K562 (cell line): Measurements from ENCODE around the gene LAP3. TPM values are rescaled to one million over a fixed set of nuclear protein-coding genes. Genes with fewer than 3 reads are reported as not detected.

ENCODE experiments used
- ATAC-seq: fragments of 200-7000 bp; cut with Tn5 transposase; 3 replicates; pipeline ENCODE4 v1.9.1; 2020; ENCODE audit warnings: moderate library complexity
- BruUV-seq: library from RNA; stranded (reverse); fragments of 400-500 nt; replicated peaks from 2 replicates; lab custom pipeline; 2021; lab: Mats Ljungman, UMichigan
- CTCF ChIA-PET: fragments of 300-600 bp; formaldehyde crosslinking; extraction: SDS; loops from one replicate; lab custom pipeline; 2021; ENCODE audit warnings: low intra/inter-chr PET ratio; lab: Yijun Ruan, JAX
- POLR2A ChIA-PET: fragments of 300-600, 350-650 bp; sonication (Branson Sonifier 250); formaldehyde crosslinking; extraction: SDS; loops from one replicate; lab custom pipeline; 2021; ENCODE audit warnings: antibody characterized with exemption, inconsistent platforms; lab: Yijun Ruan, JAX
- DNase-seq, 4 experiments: peaks; one replicate each; pipeline versions ENCODE4 v3.0.0 to v3.0.0-alpha.2; 2011 to 2018; ENCODE audit warnings: low spot score in 3 of 4, mixed read lengths in 3 of 4; ENCODE audit errors: extremely low read depth in 1 of 4
- FAIRE-seq: peaks from 2 replicates; lab custom pipeline; 2011; peaks lifted over from hg19 to GRCh38; lab: Jason Lieb, UNC
- H2AFZ ChIP-seq: 2 replicates; pipeline ENCODE4 v1.6.0; 2011; ENCODE audit warnings: low read depth, low read length, control low read depth, inconsistent platforms
- H3K27ac ChIP-seq: fragments of 200-600 bp; 3 replicates; pipeline ENCODE4 v1.8.0; 2011; ENCODE audit warnings: low read depth, mild to moderate bottlenecking, control low read depth, inconsistent platforms, low read length, moderate library complexity, mixed read lengths; ENCODE audit errors: extremely low read depth
- H3K27me3 ChIP-seq, 2 experiments: fragments of 300-600 bp in 1 of 2; 2 replicates in 1 of 2; 3 replicates in 1 of 2; pipeline versions ENCODE4 v1.6.0 to v1.8.0; 2011; ENCODE audit warnings: inconsistent platforms in 2 of 2, low read length in 2 of 2, mild to moderate bottlenecking in 1 of 2, mixed read lengths in 1 of 2, moderate library complexity in 1 of 2; ENCODE audit not compliant: control insufficient read depth in 2 of 2, insufficient read depth in 2 of 2
- H3K36me3 ChIP-seq: fragments of 300-600 bp; 3 replicates; pipeline ENCODE4 v1.8.0; 2011; ENCODE audit warnings: mild to moderate bottlenecking, low read length, inconsistent platforms; ENCODE audit not compliant: control insufficient read depth, insufficient read depth
- H3K4me1 ChIP-seq, 2 experiments: fragments of 200-600 bp in 1 of 2; replicated peaks in 1 of 2; 2 replicates in 1 of 2; 3 replicates in 1 of 2; pipeline versions ENCODE4 v1.5.1 to v1.8.0; 2011; ENCODE audit warnings: inconsistent platforms in 2 of 2, low read length in 2 of 2, mild to moderate bottlenecking in 1 of 2, mixed read lengths in 1 of 2, moderate library complexity in 1 of 2; ENCODE audit not compliant: control insufficient read depth in 2 of 2, insufficient read depth in 2 of 2
- H3K4me2 ChIP-seq: 2 replicates; pipeline ENCODE4 v1.6.1; 2011; ENCODE audit warnings: low read length, control low read depth, inconsistent platforms, mixed read lengths; ENCODE audit not compliant: insufficient read depth
- H3K4me3 ChIP-seq: fragments of 200-600 bp; sonication (generic), shearing (Covaris generic); 2 replicates; pipeline ENCODE4 v1.5.1; 2016; ENCODE audit warnings: control low read depth, inconsistent platforms
- H3K79me2 ChIP-seq: fragments of 200-600 bp; 3 replicates; pipeline ENCODE4 v1.8.0; 2011; ENCODE audit warnings: low read length, inconsistent platforms; ENCODE audit not compliant: control insufficient read depth, insufficient read depth
- H3K9ac ChIP-seq, 2 experiments: 2 replicates each; pipeline versions ENCODE4 v1.6.0 to v1.6.1; 2011; ENCODE audit warnings: low read depth in 2 of 2, low read length in 2 of 2, control low read depth in 1 of 2, inconsistent platforms in 1 of 2, mild to moderate bottlenecking in 1 of 2, mixed read lengths in 1 of 2; ENCODE audit not compliant: insufficient read depth in 1 of 2
- H3K9me1 ChIP-seq: one replicate; pipeline ENCODE4 v1.6.0; 2011; ENCODE audit warnings: inconsistent platforms, mild to moderate bottlenecking, low read length, moderate library complexity; ENCODE audit not compliant: control insufficient read depth, insufficient read depth
- H3K9me3 ChIP-seq: replicated peaks from 2 replicates; pipeline ENCODE4 v1.5.1; 2011; ENCODE audit warnings: low read depth, low read length, inconsistent platforms; ENCODE audit not compliant: control insufficient read depth, insufficient read depth
- H4K20me1 ChIP-seq: replicated peaks from 2 replicates; pipeline ENCODE4 v1.6.1; 2011; ENCODE audit warnings: low read length, inconsistent platforms, mixed read lengths; ENCODE audit not compliant: control insufficient read depth, insufficient read depth
- BACH1 ChIP-seq: fragments of 200-800 bp; sonication (Bioruptor generic); IDR thresholded peaks from 2 replicates; pipeline ENCODE4 v1.6.1; 2016; ENCODE audit warnings: missing genetic modification characterization, missing compliant biosample characterization
- C11orf30 ChIP-seq: fragments of 450-650 bp; IDR thresholded peaks from 2 replicates; pipeline ENCODE4 v1.6.1; 2016; ENCODE audit warnings: low read depth, mild to moderate bottlenecking
- CEBPB ChIP-seq: fragments of 450-650 bp; IDR thresholded peaks from 2 replicates; pipeline ENCODE4 v1.6.1; 2016; ENCODE audit warnings: missing genetic modification characterization, missing compliant biosample characterization
- CTBP1 ChIP-seq: fragments of 450-650 bp; IDR thresholded peaks from 2 replicates; pipeline ENCODE4 v1.6.1; 2016; ENCODE audit warnings: borderline replicate concordance
- EGR1 ChIP-seq: fragments of 450-650 bp; conservative IDR thresholded peaks from 2 replicates; pipeline ENCODE4 v1.6.1; 2017; ENCODE audit warnings: mild to moderate bottlenecking
- FOXJ2 ChIP-seq: fragments of 200-800 bp; sonication (Bioruptor generic); IDR thresholded peaks from 2 replicates; pipeline ENCODE4 v1.6.1; 2016; ENCODE audit warnings: missing genetic modification characterization, missing compliant biosample characterization
- HIVEP1 ChIP-seq: fragments of 250-450 bp; sonication (Bioruptor Pico); IDR thresholded peaks from 2 replicates; pipeline ENCODE4 v1.4.0; 2020; ENCODE audit warnings: mild to moderate bottlenecking
- MAFF ChIP-seq: IDR thresholded peaks from 2 replicates; pipeline ENCODE4 v1.6.1; 2012; ENCODE audit warnings: low read length, improper control_type of control experiment
- MAFG ChIP-seq: fragments of 450-650 bp; conservative IDR thresholded peaks from 2 replicates; pipeline ENCODE4 v1.6.1; 2016; ENCODE audit warnings: missing genetic modification characterization, missing compliant biosample characterization
- MAFK ChIP-seq: IDR thresholded peaks from 2 replicates; pipeline ENCODE4 v1.6.1; 2011; ENCODE audit warnings: low read length, improper control_type of control experiment
- MEIS2 ChIP-seq: fragments of 450-650 bp; IDR thresholded peaks from 2 replicates; pipeline ENCODE4 v1.6.1; 2014; ENCODE audit warnings: mild to moderate bottlenecking; ENCODE audit not compliant: partially characterized antibody
- NFE2 ChIP-seq: IDR thresholded peaks from 2 replicates; pipeline ENCODE4 v1.6.1; 2014; ENCODE audit warnings: antibody characterized with exemption, low read depth
- NFE2L1 ChIP-seq: fragments of 450-650 bp; IDR thresholded peaks from 2 replicates; pipeline ENCODE4 v1.6.1; 2016; ENCODE audit warnings: missing genetic modification characterization, low read depth, mild to moderate bottlenecking, missing compliant biosample characterization, moderate library complexity, borderline replicate concordance
- NR3C1 ChIP-seq: sonication (generic); formaldehyde crosslinking; IDR thresholded peaks from 2 replicates; pipeline ENCODE4 v1.8.1; 2022; ENCODE audit warnings: missing genetic modification reagents
- PKNOX1 ChIP-seq: fragments of 450-650 bp; IDR thresholded peaks from 2 replicates; pipeline ENCODE4 v1.6.1; 2016
- ZNF165 ChIP-seq: fragments of 250-450 bp; sonication (Bioruptor Pico); IDR thresholded peaks from 2 replicates; pipeline ENCODE4 v1.4.0; 2020; ENCODE audit warnings: borderline replicate concordance
- ZNF3 ChIP-seq: fragments of 250-450 bp; sonication (Bioruptor Pico); IDR thresholded peaks from 2 replicates; pipeline ENCODE4 v1.5.0; 2021; ENCODE audit warnings: mild to moderate bottlenecking, moderate library complexity
- ZNF316 ChIP-seq: fragments of 450-650 bp; IDR thresholded peaks from 2 replicates; pipeline ENCODE4 v1.6.1; 2016
- WGBS: fragments of 100-300 bp; shearing (Covaris generic); methylation state at CpG from one replicate; pipeline ENCODE4 v1.1.6; 2016; ENCODE audit warnings: low coverage, mixed read lengths; ENCODE audit not compliant: insufficient coverage; ENCODE audit errors: missing lambda C conversion rate; 5-methylcytosine and 5-hydroxymethylcytosine counted together
- in situ Hi-C: fragments of 300-500 bp; cut with MboI; formaldehyde crosslinking; loops from 4 replicates; pipeline ENCODE4 v1.15.0; 2018; ENCODE audit warnings: inconsistent platforms, mixed read lengths
- intact Hi-C: fragments of 100-400 bp; cut with micrococcal nuclease; formaldehyde crosslinking; loops from 2 replicates; pipeline ENCODE4 v1.14.2; 2022
- polyA plus RNA-seq, 8 experiments: library from polyadenylated mRNA; depleted of rRNA in 4 of 8; stranded (reverse) in 5 of 8; unstranded in 3 of 8; fragments of >200 nt; fragmentation: Nextera tagmentation in 2 of 8; fragmentation: Illumina TruSeq in 1 of 8; extraction: Ambion mirVana in 2 of 8; extraction: Trizol in 1 of 8; gene quantifications; 2 replicates each; pipeline versions ENCODE4 v1.2.1 to v1.2.3, GENCODE V29; 2011 to 2014; ENCODE audit warnings: inconsistent platforms in 1 of 8, missing spikeins in 1 of 8
- total RNA-seq, 7 experiments: library from RNA; depleted of rRNA in 6 of 7; stranded (reverse); fragments of >200 nt in 6 of 7; fragmentation: Illumina TruSeq in 2 of 7; extraction: Trizol in 2 of 7; gene quantifications; 2 replicates each; pipeline versions ENCODE4 v1.2.1 to v1.2.3, GENCODE V29; 2011 to 2021; ENCODE audit warnings: low replicate concordance in 1 of 7
- TF ChIP-seq, protein P1 (sequence below), 2 experiments: fragments of 450-650 bp in 1 of 2; IDR thresholded peaks; 2 replicates each; pipeline ENCODE4 v1.6.1; 2011 to 2017; ENCODE audit warnings: low read depth in 2 of 2, antibody characterized with exemption in 1 of 2, borderline replicate concordance in 1 of 2, low read length in 1 of 2, mild to moderate bottlenecking in 1 of 2, mixed read lengths in 1 of 2; ENCODE audit not compliant: control insufficient read depth in 1 of 2
- TF ChIP-seq, protein P2 (sequence below): fragments of 450-650 bp; IDR thresholded peaks from 2 replicates; pipeline ENCODE4 v1.6.1; 2017; ENCODE audit warnings: mild to moderate bottlenecking, moderate library complexity

Gene LAP3
- total and polyA plus RNA-seq, 9 of the 15 experiments (the other 6 are each of a cell fraction or from before 2014, with no cell fraction given) = 82.3 to 170 (median 107) TPM

DNA sequence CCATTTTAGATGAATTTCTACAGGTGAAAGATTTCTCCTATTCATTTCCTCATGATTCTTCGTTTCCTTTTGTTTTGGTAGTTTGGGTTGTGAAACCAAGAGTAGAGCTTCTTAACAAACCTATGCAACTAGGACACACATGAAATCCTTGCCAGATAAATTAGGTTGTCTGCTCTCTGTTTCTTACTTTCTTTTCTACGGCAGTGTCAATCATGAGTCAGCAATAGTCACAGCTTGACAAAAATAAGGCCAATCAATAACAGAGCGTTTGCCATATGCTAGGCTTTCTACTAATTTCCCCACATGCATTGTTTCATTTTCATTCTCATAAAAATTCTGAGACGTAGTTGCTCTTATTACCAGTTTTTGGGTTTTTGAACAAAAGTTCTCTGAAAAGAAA lies 41.8 kb upstream of the LAP3 start:
- Histone ChIP-seq H3K27me3 (no peaks in the 10 kb centered on the region; a peak in 1 of 5 replicates), H3K4me3 (no peak overlapping the region), H3K36me3 (no peaks in the 10 kb centered on the region), H3K9me3 (no peaks in the 10 kb centered on the region), H3K9ac (no peak overlapping the region), H3K79me2 (no peaks in the 10 kb centered on the region), H3K27ac (0 out of 3 replicates have a peak overlapping the region, but pooled peaks have one; percentile 12), H3K9me1 (no peaks in the 10 kb centered on the region), H2AFZ (peak overlapping the region; percentile 79), H3K4me1 (no peaks in the 10 kb centered on the region), H3K4me2 (no peak overlapping the region), H4K20me1 (no peaks in the 10 kb centered on the region)
- intact Hi-C loops = no loop called here
- no TSS peak for BruUV-seq
- ChIA-PET CTCF (no interaction called here), POLR2A (interaction anchor here (1.0 kb wide), 1 partner anchor 22 kb away, joined by 3 read pairs; no protein-coding TSS in a partner anchor)
- in situ Hi-C loops = loop anchor here (25.0 kb wide), 1 partner anchor 1052 kb away; no protein-coding TSS in a partner anchor
- ATAC-seq (no peak), FAIRE-seq (no peak), DNase-seq (no peak)
- WGBS = 17% methylated on average over 4 of the region's 4 CpGs
- TF ChIP-seq BACH1 (tag) (peak; percentile 68; the same call in 1 of the 2 replicates), NR3C1 (no peak), ZNF316 (peak; percentile 94), NFE2L1 (tag) (peak; percentile 75; the same call in 1 of the 2 replicates), ZNF165 (CRISPR knock-in tag) (no peak), ZNF3 (CRISPR knock-in tag) (no peak), CEBPB (tag) (0 out of 2 replicates have a peak, but pooled peaks have one; percentile 6), C11orf30 (peak; percentile 90), NFE2 (peak; percentile 91), MAFG (tag) (peak; percentile 95), MEIS2 (peak; percentile 71), HIVEP1 (no peak), CTBP1 (no peak), MAFK (peak; percentile 85), FOXJ2 (tag) (no peak), MAFF (peak; percentile 85), PKNOX1 (peak; percentile 96), EGR1 (no peak)
- TF ChIP-seq, protein P1, sequence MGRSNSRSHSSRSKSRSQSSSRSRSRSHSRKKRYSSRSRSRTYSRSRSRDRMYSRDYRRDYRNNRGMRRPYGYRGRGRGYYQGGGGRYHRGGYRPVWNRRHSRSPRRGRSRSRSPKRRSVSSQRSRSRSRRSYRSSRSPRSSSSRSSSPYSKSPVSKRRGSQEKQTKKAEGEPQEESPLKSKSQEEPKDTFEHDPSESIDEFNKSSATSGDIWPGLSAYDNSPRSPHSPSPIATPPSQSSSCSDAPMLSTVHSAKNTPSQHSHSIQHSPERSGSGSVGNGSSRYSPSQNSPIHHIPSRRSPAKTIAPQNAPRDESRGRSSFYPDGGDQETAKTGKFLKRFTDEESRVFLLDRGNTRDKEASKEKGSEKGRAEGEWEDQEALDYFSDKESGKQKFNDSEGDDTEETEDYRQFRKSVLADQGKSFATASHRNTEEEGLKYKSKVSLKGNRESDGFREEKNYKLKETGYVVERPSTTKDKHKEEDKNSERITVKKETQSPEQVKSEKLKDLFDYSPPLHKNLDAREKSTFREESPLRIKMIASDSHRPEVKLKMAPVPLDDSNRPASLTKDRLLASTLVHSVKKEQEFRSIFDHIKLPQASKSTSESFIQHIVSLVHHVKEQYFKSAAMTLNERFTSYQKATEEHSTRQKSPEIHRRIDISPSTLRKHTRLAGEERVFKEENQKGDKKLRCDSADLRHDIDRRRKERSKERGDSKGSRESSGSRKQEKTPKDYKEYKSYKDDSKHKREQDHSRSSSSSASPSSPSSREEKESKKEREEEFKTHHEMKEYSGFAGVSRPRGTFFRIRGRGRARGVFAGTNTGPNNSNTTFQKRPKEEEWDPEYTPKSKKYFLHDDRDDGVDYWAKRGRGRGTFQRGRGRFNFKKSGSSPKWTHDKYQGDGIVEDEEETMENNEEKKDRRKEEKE (IDR thresholded peaks at IDR 0.05; ENCODE audit: borderline replicate concordance in 1 of 2, control insufficient read depth in 1 of 2, low read depth in 2 of 2, low read length in 1 of 2) = no peak
- TF ChIP-seq, protein P2, sequence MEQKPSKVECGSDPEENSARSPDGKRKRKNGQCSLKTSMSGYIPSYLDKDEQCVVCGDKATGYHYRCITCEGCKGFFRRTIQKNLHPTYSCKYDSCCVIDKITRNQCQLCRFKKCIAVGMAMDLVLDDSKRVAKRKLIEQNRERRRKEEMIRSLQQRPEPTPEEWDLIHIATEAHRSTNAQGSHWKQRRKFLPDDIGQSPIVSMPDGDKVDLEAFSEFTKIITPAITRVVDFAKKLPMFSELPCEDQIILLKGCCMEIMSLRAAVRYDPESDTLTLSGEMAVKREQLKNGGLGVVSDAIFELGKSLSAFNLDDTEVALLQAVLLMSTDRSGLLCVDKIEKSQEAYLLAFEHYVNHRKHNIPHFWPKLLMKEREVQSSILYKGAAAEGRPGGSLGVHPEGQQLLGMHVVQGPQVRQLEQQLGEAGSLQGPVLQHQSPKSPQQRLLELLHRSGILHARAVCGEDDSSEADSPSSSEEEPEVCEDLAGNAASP = no peak
